Nucleus accumbens (tissue), 56 donors: Measurements from ENCODE around the gene EIF2AK2.

Experiments used
- DNase-seq, 56 donors: peaks; one replicate each; lab custom pipeline; 2025; lab: John Stamatoyannopoulos, UW

The EIF2AK2 gene

DNA sequence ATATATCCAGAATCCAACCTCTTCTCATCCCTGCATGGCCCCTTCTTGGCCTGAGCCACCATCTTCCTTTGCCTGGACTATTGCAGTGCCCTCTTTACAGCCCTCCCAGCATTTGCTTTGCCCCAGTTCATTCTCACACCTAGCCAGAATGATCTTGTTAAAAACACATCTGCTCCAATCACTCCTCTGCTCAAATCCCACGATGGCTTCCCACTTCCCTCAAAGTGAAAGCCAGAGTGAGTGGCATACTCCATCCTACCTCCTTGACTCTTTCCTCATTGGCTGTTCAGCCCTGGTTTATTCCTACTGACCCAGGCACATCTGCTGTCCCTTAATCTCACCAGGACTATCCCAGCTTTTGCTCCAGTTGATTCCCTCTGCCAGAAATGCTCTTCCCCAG, 17.0 kb upstream of the EIF2AK2 start:
- no peak for DNase-seq

DNA sequence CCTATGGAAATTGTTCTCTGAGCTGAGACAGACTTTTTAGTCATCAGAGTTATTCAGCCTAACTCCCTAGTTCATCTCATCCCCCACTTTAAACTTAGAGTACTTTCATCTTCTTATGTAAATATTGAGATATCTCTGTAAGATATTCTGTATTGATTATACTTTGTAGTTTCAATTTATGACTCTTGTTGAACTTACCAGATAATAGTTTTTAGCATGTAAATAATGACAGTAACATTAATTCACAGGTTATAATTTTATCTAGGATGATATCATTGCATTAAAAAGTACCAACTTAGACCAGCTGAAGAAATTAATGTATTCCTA, 14.8 kb upstream of the EIF2AK2 start:
- DNase-seq: no peak

DNA sequence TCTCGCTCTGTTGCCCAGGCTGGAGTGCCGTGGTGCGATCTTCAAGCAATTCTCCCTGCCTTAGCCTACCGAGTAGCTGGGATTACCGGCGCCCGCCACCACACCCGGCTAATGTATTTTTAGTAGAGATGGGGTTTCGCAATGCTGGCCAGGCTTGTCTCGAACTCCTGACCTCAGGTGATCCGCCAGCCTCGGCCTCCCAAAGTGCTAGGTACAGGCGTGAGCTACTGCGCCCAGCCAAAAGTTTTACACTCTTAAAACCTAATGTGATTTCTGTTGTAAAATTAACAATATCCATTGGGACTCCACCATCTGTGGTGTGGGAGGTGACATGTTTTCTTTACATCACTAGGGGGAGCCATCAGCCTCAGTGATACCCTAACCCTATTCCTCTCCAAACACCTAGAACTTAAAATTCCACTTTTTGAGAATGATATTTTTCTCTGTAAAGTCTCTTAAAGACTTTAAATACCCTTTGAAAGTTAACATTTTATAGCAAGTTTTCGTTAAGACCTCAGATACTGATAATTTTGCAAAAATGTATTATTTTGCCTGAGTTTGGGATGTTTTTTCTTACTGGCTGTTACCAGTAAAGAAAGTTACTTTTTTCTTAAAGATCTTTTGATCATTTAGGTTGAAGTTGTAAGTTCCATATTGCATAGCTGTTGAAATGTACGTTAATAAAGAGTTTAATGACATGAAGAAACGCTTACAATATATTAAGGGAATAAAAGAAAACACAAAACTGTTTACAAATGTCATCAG, 11.6 kb upstream of the EIF2AK2 start:
- no peak for DNase-seq

DNA sequence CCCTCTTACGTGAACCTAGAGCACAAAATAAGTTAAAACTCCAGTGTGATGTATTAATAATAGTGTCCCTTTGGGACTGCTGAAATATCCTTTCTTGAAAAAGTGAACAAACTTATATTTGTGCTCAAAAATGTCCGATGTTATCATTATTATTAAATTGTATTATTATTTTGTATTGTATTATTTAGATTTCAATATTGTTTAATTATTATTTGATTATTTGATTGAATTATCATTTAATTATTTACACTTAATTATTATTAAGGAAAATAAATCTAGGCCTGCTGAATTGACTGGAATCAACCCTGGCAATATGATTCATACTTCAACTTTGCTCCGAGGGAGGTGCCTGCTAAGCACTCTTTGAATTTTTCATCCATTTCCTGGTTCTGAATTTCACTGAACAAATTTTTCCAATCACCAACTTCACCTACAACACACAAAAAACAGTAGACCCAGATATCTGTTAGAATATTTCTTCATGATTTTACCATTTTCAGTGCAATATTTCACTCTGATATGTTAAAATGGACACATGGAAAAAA, 10.9 kb upstream of the EIF2AK2 start:
- DNase-seq: no peak

DNA sequence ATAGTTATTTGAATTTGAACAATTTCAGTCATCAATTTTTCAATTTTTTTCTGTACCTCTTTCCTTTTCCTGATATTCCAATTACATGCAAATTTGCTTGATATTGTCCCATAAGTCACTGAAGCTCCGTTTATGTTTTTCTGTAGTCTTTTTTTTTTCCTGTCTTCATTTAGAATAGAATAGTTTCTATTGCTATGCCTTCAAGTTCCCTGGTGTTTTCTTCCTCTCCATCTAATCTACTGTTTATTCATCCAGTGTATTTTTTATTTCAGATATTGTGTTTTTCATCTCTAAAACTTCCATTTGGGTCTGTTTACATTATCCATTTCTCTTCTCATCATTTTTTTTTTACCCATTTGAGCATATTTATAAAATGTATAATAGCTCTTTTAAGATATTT, 8.0 kb upstream of the EIF2AK2 start:
- DNase-seq: no peak

DNA sequence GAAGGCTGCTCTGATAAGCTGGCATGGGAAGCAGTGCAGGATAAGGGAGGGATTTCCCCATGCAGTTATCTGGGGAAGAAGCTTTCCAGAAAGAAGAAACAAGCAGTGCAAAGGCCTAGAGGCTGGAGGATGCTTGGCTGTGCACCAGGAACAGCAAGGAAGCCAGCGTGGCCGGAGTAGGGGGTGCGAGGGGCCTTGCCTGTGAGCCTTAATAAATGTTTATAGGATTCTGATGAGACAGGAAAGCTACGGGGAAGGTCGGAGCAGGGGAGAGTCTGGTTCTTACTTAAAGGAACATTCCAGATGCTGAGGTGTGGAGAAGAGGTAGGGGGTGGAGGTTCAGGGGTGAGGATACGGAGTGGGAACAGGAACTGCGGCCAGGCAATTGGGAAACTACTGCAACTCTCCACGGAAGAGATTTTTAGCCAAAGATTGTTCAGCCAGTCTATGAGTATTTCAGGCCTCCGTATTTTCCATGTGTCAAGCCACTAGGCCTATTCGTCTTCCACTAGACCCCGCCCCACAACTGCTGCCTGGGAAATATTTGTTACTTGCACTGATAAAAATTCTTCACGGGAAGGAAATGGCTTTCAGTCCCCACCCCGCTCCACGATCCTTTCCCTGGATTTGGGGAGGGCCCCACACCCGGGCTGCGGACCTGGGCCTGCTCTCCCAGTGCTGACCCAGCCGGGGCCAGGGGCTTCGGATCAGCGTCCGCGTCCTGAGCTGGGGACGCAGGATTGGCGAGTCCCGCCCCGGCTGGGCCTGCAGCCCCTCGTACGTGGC, 516 bp downstream of the EIF2AK2 start:
- peak in 45 of 56 donors; percentile 1 to 76 (median 47) for DNase-seq

DNA sequence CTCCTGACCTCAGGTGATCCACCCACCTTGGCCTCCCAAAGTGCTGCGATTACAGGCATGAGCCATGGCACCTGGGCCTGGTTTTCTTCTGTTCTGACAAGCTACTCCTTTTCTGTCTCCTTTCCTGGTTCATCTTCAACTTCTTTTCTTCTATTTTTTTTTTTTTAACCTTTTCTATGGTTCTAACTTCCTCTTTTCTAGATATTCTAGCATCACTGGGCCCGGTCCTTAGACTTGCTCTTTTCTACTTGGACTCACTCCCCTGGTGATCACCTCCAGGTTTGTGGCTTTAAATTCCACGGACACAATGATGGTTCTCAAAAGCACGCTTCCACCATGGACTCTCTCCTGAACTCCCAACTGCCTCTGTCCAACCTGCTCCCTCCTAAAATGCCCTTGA, 2.0 kb downstream of the EIF2AK2 start:
- DNase-seq: no peak

DNA sequence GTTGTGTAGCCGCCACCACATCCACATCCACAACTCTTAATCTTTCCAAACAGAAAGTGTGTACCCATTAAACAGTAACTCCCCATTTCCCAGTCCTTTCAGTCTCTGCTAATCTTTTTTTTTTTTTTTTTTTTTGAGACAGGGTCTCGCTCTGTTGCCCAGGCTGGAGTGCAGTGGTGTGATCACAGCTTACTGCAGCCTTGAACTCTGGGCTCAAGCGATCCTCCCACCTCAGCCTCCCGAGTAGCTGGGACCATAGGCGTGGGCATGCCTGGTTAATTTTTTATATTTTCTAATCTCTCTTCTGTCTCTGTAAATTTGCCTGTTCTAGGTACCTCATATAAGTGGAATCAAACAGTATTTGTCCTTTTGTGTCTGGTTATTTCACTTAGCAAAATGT, 3.6 kb downstream of the EIF2AK2 start:
- DNase-seq: no peak

DNA sequence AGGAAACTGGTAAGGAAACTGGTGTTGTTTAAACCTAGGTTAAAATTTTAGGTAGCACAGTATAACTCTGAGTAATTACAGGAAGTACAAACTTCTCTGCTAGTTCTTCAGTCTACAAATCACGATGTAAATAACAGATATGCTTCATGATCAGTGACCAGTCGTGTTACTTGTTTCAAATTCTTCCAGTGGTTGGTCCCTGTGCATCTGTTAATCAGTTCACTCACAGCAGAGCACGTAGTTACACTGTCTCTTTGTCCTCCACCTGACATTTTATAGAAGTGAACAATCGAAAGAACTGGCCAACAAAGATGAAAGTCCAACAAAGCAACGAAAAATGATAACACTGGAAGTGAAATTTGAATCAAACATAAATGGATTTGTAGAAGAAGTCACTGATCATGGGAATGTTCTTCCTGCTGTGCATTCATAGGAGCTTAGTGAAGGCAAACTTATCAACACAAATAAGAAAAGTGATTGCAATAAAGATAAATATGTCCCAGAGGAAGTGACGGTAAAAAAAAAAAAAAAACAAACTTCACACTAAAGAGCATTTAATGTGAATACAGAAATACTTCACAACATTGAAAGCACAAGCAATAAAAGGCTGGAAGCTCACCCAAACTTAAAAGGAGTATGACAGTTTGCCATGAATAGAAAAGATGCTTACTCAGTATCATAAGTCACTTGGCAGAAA, 7.0 kb downstream of the EIF2AK2 start:
- no peak for DNase-seq

DNA sequence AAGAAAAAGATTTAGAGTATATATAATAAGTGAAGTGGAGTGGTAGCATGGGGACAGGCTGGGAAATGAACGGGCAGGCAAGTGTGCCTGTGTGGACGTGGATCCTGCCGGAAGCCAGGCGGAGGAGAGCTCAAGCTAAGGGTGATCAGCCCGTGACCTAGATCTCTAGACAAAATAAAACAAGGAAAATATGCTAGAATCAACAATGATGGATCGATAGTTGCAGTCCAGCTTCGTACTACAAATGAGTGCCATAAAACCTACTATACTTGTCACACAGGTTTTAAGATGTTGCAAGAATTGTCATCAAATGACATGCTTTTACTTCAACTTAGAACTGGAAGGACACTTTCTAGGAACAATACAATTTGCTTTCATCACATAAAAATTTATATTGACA, 8.5 kb downstream of the EIF2AK2 start:
- no peak for DNase-seq

DNA sequence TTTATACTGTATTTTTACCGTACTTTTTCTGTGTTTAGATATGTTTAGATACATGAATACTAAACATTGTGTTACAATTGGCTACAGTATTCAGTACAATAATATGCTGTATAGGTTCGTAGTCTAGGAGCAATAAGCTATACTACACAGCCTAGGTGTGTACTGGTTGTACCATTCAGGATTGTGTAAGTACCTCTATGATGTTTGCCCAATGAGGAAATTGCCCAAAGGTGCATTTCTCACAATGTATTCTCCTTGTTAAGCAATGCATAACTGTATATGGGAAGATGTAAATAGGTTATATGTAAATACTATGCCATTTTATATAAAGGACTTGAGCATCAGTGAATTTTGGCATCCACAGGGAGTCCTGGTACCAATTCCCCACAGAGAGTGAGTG, 10.7 kb downstream of the EIF2AK2 start:
- no peak for DNase-seq

DNA sequence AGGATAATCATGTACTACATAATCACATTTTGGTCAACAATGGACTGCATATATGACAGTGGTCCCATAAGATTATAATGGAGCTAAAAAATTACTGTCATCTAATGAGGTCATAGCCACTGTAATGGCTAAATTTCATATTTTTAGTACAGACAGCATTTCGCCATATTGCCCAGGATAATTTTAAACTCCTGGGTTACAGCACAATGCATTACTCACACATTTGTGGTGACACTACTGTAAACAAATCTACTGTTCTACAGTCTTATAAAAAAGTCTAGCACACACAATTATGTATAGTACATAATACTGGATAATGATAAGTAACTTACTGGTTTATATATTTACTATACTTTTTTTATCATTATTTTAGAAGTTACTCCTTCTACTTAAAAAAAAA, 12.8 kb downstream of the EIF2AK2 start:
- no peak for DNase-seq

DNA sequence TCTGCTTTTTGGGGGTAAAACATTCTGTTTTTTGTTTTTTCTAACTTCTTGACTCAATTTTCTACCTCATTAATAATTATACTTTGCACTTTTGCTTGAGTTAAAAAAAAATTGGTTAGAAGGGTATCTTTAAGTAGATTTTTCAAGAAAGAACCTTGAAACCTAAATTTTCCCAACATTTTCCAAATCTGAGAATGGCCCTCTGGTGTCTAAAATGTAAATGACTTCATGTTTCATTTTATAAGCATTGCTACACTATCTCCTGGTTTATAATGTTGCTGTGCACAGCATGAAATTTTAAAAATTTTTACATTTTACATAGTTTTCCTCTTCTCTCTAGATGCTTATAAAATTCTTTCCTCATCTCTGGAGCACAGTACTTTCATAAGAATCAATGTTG, 14.2 kb downstream of the EIF2AK2 start:
- no peak for DNase-seq

DNA sequence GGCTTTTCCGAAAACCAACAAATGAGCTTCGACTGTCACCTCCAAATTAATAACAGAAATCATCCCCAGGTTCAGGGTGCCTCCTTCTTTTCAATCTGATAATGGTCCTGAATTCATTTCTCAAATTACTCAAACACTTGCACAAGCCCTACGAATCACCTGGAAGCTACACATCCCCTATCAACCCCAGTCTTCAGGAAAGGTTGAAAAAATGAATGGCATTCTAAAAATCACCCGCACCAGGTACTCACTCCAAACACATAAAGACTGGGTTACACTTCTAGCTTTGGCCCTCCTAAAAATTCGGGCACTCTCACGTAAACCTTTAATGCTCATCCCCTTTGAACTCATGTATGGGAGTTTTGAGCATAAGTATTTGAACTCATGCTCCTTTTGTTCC, 23.9 kb downstream of the EIF2AK2 start:
- no peak for DNase-seq

DNA sequence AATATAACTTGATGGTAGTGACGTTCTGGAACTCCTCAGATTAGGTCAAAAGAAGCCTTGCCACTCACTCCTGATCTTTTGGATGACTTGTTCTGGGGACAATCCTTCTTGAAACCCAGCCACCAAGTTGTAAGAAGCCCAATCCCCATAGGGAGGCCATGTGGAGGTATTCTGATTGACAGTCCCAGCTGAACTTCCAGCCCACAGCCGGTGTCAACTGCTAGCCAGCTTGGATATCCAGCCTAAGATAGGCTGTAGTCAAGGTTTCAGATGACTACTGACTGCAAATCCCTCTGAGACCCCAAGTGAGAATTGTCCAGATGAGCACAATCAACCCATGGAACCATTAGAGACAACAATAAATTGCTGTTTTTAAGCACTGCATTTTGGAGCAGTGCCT, 31.4 kb downstream of the EIF2AK2 start:
- no peak for DNase-seq

DNA sequence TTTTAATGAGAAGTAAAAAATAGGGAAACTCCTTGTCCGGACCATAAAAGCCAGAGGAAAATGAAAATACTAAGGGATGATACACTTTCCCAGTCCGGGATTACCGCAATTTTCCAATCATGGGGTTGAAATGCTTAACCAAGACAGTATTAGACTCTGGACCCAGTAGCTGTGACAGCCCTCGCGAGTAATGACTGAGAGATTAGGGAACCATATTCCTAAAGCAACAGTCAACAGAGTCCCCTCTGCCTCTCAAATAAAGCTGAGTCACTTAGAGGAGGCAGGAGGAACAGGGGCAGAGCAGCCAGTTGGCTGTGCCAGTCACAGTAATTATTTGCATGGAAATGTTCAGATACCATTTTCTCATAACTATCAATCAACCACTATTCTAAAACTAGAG, 37.6 kb downstream of the EIF2AK2 start:
- DNase-seq: no peak

DNA sequence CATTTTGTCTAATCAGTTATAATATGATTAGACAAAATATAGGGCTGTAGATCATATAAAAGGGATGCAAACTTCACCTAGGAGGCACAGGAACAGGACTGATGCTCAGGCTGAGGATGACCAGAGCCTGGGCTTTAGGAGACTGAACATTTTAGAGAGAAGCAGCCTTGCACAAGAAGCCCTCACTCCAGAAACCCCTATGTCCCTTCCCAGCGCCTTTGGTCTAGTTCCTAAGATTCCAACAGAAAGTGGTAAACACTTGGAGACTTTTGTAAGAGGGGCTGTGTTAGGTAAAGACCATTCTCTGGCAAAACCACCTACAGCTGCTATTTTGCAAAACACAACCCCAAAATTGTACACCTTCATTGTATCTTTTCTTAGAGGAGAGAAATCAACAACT, 39.2 kb downstream of the EIF2AK2 start:
- DNase-seq: no peak

DNA sequence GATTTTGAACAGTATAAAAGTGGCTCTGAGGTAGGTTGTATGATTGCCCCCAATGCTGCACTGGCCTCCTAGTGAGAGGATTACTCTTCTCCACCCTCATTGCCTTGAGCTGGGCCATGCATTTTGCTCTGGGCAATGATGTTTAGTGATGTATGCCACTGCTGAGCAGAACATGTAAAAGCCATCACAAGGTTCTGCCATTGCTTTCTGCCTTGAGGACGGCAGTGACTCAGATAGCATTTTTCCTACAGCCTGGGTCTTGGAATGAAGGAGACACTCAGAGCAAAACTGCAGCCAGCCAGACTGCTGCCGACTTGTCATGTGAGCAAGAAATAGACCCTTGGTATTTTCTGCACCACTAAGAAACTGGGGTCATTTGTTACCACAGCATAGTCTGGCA, 44.8 kb downstream of the EIF2AK2 start:
- DNase-seq: no peak

DNA sequence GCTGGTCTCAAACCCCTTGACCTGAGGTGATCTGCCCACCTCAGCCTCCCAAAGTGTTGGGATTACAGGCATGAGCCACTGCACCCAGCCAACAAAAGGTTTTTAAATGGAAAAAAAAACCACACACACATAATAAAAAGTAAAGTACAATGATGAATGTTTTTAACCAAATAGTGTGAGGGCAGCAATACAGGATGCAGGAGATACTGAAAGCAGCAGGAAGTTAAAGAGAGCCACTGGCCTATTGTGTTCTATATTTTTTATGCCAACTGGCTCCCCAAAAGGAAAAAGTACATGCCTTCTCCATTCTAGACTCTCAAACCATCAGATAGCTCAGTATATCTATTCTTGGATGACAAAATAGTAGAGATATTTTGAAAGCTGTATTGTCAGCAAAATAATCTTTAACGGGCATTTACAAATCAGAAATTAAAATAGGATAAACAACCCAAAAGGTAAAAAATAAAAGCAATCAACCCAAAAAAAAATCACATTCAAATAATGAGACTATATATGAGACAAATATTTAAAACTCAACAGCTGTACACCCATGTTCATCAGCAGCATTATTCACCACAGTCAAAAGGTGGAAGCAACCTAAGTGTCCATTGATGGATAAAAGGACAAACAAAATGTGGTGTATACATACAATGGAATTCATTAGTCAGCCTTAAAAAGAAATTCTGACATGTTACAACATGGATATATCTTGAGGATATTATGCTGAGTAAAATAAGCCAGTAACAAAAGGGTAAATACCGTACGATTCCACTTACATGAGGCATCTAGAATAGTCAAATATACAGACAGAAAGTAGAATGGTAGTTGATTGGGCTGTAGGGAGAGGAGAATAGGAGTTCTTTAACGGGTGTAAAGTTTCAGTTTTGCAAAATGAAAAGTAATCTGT, 46.2 kb downstream of the EIF2AK2 start:
- DNase-seq: no peak

DNA sequence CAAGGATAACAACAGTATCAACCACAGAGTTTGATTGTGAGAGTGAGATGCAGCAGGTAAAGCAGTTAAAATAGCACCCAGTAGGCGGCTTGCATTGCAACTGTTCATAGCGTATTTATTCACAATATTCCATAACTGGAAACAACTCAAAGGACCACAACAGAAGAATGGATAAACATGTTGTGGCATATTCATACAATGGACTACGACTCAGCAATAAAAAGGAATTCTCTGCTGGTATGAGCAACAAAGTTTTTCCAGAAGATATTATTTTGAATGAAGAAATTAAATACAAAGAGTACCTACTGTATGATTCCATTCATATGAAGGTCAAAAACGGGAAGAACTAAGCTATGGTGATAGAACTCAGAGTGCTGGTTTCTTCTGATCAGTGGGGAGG, 47.3 kb downstream of the EIF2AK2 start:
- DNase-seq: no peak
